ENCODE measurements around the gene CITED4.

GRCh38 chr1:40872276-40872675, 10.1 kb upstream of the CITED4 start:
- TF ChIP-seq CTCF (conservative IDR thresholded peaks at IDR 0.05 in 1 of 2, IDR thresholded peaks at IDR 0.05 in 1 of 2; ENCODE audit: low read depth in 1 of 2, low read length in 2 of 2) (no peak), EZH2 (IDR thresholded peaks at IDR 0.05; ENCODE audit: low read length, missing control alignments) (no peak)

Measured in fibroblast of lung (primary cell).